Gastrocnemius medialis (tissue), 4 donors: Measurements from ENCODE around the gene CHST12. TPM values are rescaled to one million over a fixed set of nuclear protein-coding genes. Genes with fewer than 3 reads are reported as not detected.

Source experiments
- ATAC-seq, 2 donors: fragments of 150-250 bp; one replicate each; pipeline ENCODE4 v1.9.1; 2016
- DNase-seq, 2 donors: peaks; one replicate each; pipeline ENCODE4 v3.0.0-alpha.2; 2019
- H3K27ac ChIP-seq, 4 donors: fragments of 200-600 bp; sonication (generic); 1 replicate in 1 of 4; 2 replicates in 3 of 4; pipeline ENCODE4 v1.5.1; 2016 to 2018; ENCODE audit warnings: mild to moderate bottlenecking in 2 of 4, moderate library complexity in 1 of 4
- H3K27me3 ChIP-seq, 3 donors: fragments of 200-600 bp; sonication (generic) in 2 of 3; 1 replicate in 1 of 3; 2 replicates in 2 of 3; pipeline versions ENCODE4 v1.5.1 to v1.6.0; 2016 to 2019; ENCODE audit warnings: mild to moderate bottlenecking in 1 of 3, moderate library complexity in 1 of 3
- H3K36me3 ChIP-seq, 2 donors: fragments of 200-600 bp; sonication (generic) in 1 of 2; one replicate each; pipeline ENCODE4 v1.5.1; 2017 to 2018
- H3K4me1 ChIP-seq, 2 donors: fragments of 200-600 bp; sonication (generic) in 1 of 2; one replicate each; pipeline ENCODE4 v1.5.1; 2016 to 2017; ENCODE audit warnings: mild to moderate bottlenecking in 2 of 2
- H3K4me3 ChIP-seq, 4 donors: fragments of 200-600 bp; sonication (generic) in 3 of 4; 1 replicate in 1 of 4; 2 replicates in 3 of 4; pipeline ENCODE4 v1.5.1; 2016 to 2019; ENCODE audit warnings: mild to moderate bottlenecking in 2 of 4
- H3K9me3 ChIP-seq, 3 donors: fragments of 200-600 bp; sonication (generic) in 2 of 3; 1 replicate in 1 of 3; 2 replicates in 2 of 3; pipeline ENCODE4 v1.5.1; 2016 to 2019
- CTCF ChIP-seq, 5 experiments: fragments of 450-650 bp in 3 of 5; fragments of 200-600 bp in 2 of 5; sonication (generic) in 2 of 5; IDR thresholded peaks in 4 of 5; conservative IDR thresholded peaks in 1 of 5; 1 replicate in 4 of 5; 2 replicates in 1 of 5; pipeline ENCODE4 v1.5.1; 2016 to 2019; ENCODE audit warnings: antibody characterized with exemption in 5 of 5, mild to moderate bottlenecking in 3 of 5, moderate library complexity in 3 of 5
- POLR2A ChIP-seq, 2 donors: fragments of 450-650 bp; IDR thresholded peaks; one replicate each; pipeline ENCODE4 v1.6.1; 2017; ENCODE audit warnings: antibody characterized with exemption in 2 of 2, mild to moderate bottlenecking in 2 of 2, moderate library complexity in 2 of 2
- in situ Hi-C, 4 donors: fragments of 200-750 bp; cut with MboI; loops; one replicate each; pipeline versions ENCODE4 v1.15.0 to v1.8.0; 2017; ENCODE audit warnings: low sequenced_read_pairs in 4 of 4
- intact Hi-C: fragments of 100-400 bp; cut with DNase I; formaldehyde crosslinking; loops from one replicate; pipeline ENCODE4 v1.15.1; 2023; ENCODE audit warnings: low total_unique reads
- total RNA-seq, 4 donors: library from RNA; depleted of rRNA; stranded (reverse); fragments of >200 nt; gene quantifications; one replicate each; pipeline versions ENCODE4 v1.1.0 to v1.2.3, GENCODE V29; 2016

CHST12 gene
- total RNA-seq, 4 donors from 2014 or later = 5.5 to 13.1 (median 10.1) TPM

- no peaks in the 10 kb centered on the region for H3K9me3 ChIP-seq
- in situ Hi-C loops (no loop called here), intact Hi-C loops (no loop called here)
- H3K4me1 ChIP-seq = no peaks in the 10 kb centered on the region
- no peak overlapping the region for H3K4me3 ChIP-seq
- H3K36me3 ChIP-seq = no peaks in the 10 kb centered on the region
- H3K27me3 ChIP-seq = no peaks in the 10 kb centered on the region
- DNase-seq (peak in 1 of 2 donors; percentile 30), ATAC-seq (peak in 1 of 2 donors; percentile 30)
- no peak overlapping the region for H3K27ac ChIP-seq
- no peak for TF ChIP-seq CTCF (IDR thresholded peaks at IDR 0.05 in 4 of 5, conservative IDR thresholded peaks at IDR 0.05 in 1 of 5)
- TF ChIP-seq POLR2A (IDR thresholded peaks at IDR 0.05) = no peak
Observed at GRCh38 chr7:2444476-2444875, 41.1 kb downstream of the CHST12 start.

DNA sequence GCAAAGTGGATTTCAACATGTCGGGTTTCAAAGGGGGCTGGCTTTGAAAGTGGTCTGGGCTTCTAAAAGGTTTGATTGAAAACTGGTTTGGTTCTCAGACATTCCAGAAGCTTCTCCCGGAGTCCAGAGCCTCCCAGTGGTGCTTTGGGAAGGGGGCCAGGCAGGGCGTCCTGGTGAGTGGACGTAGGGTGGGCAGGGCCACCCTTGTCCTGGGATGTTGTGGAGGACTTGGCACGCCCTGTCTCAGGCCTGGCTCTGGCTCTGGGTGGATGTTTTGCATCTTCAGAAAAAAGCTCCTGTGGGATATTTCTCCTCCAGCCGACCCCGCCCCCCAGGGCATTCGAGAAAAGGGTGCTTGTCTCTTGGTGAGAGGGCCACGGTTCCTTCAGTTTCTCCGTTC lies 41.6 kb downstream of the CHST12 start:
- TF ChIP-seq POLR2A (IDR thresholded peaks at IDR 0.05) = no peak
- no peak for TF ChIP-seq CTCF (IDR thresholded peaks at IDR 0.05 in 4 of 5, conservative IDR thresholded peaks at IDR 0.05 in 1 of 5)
- no peaks in the 10 kb centered on the region for H3K36me3 ChIP-seq
- H3K4me1 ChIP-seq = no peaks in the 10 kb centered on the region
- intact Hi-C loops (no loop called here), in situ Hi-C loops (no loop called here)
- no peaks in the 10 kb centered on the region for H3K27me3 ChIP-seq
- no peak overlapping the region for H3K4me3 ChIP-seq
- no peak for DNase-seq
- no peak for ATAC-seq
- H3K9me3 ChIP-seq = no peaks in the 10 kb centered on the region
- no peak overlapping the region for H3K27ac ChIP-seq

GRCh38 chr7:2445898-2446555 lies 42.6 kb downstream of the CHST12 start:
- Histone ChIP-seq H3K27me3 (no peaks in the 10 kb centered on the region), H3K4me1 (no peaks in the 10 kb centered on the region), H3K27ac (no peak overlapping the region), H3K4me3 (no peak overlapping the region), H3K9me3 (no peaks in the 10 kb centered on the region), H3K36me3 (no peaks in the 10 kb centered on the region)
- in situ Hi-C loops = no loop called here
- ATAC-seq (peak in 1 of 2 donors; percentile 26), DNase-seq (no peak)
- TF ChIP-seq CTCF (IDR thresholded peaks at IDR 0.05 in 4 of 5, conservative IDR thresholded peaks at IDR 0.05 in 1 of 5) = no peak
- intact Hi-C loops = no loop called here

GRCh38 chr7:2446676-2447075 lies 43.3 kb downstream of the CHST12 start:
- Histone ChIP-seq H3K36me3 (no peaks in the 10 kb centered on the region), H3K4me3 (no peak overlapping the region), H3K9me3 (no peaks in the 10 kb centered on the region), H3K27ac (no peak overlapping the region), H3K27me3 (no peaks in the 10 kb centered on the region), H3K4me1 (peaks cover 0 to 3% of the 10 kb centered on the region in 2 donors)
- DNase-seq (no peak), ATAC-seq (no peak)
- TF ChIP-seq CTCF (IDR thresholded peaks at IDR 0.05 in 4 of 5, conservative IDR thresholded peaks at IDR 0.05 in 1 of 5) (no peak), POLR2A (IDR thresholded peaks at IDR 0.05) (no peak)
- intact Hi-C loops (no loop called here), in situ Hi-C loops (no loop called here)
